HG03521 (cell line): ENCODE data around the gene WNT4.
"Not testable (repeated sequence)": the region's sequence is repeated elsewhere in the genome, so short reads cannot be mapped to it uniquely, and the experiment has no call there.

Experiments used
- ATAC-seq: cut with Tn5 transposase; IDR thresholded peaks from one replicate; pipeline ENCODE4 v1.9.1; 2021; ENCODE audit warnings: mild to moderate bottlenecking, moderate library complexity; ENCODE audit not compliant: unreplicated experiment

WNT4 gene

DNA sequence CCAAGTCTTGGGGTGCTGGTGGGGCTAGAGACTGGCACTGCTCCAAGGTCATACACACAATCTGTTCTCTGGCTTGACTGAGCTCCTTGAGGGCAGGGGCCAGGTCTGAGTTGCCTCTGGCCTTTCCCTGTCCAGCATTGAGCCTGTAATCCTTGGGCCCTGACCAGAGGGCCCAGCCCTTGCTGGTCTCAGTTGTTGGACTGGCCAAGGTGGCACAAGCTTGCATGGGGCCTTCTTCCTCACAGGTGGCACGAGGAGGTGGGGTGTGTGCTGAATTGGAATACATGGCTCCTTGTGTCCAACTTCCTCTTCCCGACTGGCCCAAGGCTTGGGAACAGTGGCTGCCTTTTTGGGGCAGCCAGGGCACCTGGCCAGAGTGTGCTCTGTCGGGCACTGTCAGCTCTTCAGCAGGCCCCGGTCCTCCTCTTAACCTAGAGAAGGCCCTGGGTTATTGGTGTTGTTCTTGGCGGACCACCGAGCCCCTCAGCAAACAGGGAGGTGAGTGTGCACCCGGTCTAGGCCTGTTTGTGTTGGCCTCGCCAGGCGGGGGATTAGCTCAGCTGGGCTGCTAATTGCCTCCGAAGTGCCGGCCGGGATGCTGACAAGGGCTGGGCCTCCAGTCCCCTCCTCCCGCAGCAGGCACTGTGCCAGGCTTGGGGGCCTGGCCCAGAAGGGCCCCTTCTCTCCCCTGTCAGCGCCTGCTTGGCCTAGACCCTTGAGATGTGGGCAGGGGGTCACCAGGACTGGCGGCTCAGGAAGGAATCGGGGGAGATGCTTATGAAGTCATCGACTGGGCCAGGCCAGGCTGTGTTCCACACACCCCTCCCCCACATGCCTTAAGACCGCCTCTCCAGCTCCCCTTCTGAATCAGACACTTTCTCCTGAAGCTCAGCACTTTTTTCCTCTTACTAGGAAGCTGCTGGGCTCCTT, 28.5 kb downstream of the WNT4 start:
- ATAC-seq = no peak

DNA sequence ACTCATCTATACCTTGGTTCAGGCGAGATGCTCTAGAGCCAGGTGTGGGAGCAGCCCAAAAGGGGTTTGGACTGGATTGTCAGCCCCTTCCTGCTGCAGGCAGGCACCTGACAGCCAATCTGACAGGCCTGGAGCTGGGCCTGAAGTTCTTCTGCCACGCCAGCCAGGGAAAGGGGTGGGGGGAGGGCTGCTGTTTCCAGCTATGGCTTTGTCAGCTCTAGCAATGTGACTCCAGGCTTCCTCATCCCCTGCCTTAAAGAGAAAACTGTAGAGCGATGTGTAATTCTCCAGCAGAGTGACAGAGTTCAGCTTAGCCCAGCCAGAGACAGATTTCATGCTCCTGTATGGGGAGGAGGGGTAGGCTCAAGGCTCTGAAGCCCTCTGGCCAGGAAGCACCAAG, 30.3 kb downstream of the WNT4 start:
- ATAC-seq = no peak

DNA sequence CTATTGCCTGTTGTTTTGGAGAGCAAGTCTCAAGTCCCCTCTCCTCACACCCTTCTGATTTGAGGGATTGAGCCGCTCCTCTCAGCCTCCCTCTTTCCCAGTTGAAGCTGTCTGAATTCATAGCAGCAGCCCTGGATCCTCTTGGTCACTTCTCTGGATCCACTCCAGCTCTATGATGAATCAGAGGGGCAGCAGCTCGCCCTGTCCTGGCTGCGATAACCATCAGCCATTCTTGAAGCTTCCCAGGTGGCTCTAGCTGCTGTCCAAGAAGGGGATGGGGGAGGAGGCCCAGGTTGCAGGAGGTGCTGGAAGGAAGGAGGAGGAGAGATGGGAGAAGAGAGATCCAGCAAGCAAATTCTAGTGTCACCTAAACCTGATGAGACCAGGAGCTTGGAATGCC, 31.3 kb downstream of the WNT4 start:
- ATAC-seq = no peak

DNA sequence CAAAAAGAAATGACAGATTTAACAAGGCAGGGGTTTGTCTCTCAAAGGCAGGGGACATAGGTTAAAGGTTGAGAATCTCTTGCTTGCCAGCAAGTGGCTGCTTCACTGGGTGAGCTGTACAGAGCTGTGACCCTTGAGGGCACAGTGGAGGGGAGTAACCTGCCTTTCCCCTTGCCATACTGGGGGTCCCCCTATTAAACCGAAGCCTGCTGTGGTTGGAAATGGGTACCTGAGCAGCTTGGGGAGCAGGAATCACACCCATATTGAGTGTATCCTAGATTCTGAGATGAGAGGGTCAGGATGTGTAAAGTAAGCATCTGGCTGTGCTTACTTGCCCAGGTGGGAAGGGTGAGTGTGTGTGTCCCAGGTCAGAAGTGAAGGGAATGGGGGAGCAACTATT, 31.8 kb downstream of the WNT4 start:
- ATAC-seq = no peak

DNA sequence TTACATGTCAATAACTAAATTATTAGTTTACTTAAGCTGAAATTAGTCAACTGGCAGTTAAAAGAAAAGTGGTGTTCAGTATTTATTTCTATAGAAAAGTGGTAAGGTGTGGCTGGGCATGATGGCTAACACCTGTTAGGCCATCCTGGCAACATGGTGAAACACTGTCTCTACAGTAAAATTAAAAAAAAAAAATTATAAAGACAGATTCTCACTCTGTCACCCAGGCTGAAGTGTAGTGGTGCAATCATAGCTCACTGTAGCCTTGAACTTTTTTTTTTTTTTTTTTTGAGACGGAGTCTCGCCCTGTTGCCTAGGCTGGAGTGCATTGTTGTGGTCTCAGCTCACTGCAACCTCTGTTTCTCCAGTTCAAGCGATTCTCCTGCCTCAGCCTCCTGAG, 32.9 kb downstream of the WNT4 start:
- ATAC-seq = no peak

DNA sequence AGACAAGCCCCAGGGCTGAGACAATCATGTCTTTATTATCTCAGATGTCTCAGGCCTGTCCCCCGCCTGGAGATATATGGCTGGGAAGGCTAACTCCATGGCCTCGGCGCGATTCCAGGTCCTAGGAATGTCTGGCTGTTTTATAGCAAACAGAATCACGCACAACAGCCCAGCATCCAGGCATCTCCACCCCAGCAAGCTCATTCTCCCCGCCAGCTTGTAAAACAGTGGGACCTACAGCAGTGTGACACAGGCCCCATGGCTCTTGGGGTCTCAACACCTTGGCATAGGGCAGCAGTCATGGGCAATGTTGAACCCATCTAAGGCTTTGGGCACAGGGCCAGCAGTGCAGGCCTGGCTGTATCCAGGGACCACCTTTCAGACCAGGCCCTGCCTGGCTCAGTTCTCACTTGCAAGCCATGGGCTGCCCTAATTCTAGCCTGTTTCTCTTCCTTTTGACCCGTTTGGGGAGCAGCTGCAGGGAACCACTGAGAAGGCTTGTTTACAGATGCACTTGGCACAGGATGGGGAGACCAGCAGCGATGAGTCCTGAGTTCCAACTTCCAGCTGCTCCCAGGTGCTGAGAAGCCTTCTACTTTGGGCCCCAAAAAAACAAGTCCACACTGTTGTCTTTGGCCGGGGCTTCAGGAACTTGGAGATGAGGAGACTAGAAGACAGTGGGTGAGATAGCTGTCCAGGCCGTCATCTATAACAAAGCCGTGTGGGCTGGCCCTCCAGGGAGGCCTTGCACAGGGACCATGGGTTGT, 34.4 kb downstream of the WNT4 start:
- no peak for ATAC-seq

DNA sequence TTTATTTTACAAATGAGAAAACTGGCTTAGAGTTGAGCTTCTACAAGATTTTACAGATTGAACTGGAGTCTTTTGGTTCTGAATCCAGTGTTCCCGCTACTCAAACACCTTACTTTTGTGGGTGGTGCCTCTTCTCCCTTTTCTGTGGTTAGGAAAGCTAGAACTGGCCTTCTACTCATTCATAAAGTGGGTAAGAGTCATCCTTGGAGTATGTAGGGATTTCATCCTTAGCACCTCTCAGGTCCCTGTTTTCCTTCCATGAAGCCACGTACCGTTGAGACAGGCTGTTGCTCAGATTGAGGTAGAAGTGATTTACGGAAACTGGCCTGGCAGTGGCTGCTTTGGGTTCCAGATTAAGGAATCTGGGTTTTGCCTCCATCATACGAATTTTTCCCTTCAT, 35.8 kb downstream of the WNT4 start:
- no peak for ATAC-seq

DNA sequence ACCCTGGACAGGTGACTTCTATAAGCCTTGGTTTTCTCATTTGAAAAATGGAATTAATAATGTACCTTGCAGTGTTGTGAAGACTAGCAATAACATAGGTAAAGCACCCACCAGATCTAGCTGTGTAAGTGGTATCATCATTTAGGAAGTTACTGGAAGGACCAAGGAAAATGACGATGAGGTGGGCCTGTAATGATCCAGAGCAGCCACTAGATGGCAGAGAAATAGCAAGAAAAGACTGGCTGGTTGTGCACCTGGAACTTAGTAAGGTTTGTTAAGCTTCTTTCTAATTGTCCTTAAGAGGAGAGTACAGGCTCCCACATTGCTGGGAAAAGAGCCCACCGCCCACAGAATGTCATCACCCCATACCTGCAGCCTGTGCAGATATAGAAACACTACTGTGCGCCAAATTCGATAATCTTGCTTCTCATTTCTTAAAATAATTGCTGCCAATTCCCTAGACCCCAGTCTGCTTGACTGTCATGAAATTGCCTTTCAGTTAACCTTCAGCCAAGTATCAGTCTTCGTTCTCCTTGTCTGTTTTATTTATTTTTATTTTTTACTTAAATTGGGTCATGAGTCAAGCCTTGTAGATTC, 37.2 kb downstream of the WNT4 start:
- no peak for ATAC-seq

DNA sequence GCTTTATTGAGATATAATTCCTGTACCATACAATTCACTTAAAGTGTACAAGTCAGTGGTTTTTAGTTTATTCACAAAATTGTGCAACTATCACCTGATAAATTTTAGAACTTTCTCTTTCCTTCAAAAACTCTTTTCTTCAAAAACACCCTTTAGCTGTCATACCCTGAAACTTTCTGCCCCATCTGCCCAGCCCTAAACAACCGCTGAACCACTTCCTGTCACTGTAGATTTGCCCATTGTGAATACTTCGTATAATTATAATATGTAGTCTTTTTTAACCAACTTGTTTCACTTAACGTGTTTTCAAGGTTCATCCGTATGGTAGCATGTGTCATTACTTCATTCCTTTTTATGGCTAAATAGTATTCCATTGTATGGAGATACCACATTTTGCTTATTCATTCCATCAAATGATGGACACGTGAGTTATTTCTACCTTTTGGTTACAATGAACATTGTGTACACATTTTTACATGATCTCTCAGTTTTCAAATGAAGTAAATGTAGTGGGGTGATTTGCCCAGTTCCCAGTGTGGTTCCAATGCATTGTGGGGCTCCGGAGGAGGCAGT, 37.9 kb downstream of the WNT4 start:
- no peak for ATAC-seq

DNA sequence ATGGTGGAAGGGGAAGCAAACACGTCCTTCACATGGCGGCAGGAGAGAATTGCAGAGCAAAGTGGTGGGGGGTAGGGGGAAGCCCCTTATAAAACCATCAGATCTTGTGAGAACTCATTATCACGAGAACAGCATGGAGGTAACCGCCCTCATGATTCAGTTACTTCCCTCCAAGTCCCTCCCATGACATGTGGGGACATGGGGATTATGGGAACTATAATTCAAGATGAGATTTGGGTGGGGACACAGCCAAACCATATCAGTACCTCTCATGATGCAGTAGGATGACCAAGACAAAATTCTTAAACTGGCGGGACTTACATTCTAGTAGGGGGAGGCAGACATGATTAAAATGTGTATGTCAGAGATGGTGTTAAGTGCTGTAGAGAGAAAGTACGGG, 38.8 kb downstream of the WNT4 start:
- ATAC-seq = no peak

DNA sequence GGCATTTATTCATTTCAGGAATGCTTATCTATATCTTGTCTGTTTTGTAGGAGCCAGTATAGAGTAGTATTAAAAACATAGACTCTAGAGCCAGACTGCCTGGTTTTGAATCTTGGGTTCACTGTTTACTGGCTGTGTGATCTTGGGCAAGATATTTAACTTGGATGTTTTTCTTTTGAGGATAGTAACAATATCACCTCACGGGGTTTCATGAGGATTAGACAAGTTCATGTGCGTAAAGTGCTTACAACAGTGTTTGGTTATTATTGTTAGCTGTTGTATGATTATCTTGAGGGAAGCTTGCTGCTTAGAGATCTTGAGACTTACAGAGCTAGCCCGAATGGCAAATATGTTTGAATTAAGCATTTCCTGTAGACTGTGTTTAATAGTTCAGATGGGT, 40.2 kb downstream of the WNT4 start:
- ATAC-seq = no peak

DNA sequence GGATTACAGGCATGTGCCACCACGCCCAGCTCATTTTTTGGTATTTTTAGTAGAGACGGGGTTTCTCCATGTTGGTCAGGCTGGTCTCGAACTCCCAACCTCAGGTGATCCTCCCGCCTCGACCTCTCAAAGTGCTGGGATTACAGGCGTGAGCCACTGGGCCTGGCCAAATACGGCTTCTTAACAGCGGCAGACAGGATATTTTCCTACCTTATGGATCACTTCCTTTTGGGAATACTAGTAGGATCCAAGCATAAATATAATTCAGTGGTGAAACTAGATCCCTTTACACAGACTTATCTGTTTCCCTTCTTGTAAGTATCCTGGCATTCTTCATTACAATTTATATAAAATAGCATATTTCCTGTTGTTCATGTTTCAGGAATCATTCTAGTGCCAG, 40.9 kb downstream of the WNT4 start:
- no peak for ATAC-seq

DNA sequence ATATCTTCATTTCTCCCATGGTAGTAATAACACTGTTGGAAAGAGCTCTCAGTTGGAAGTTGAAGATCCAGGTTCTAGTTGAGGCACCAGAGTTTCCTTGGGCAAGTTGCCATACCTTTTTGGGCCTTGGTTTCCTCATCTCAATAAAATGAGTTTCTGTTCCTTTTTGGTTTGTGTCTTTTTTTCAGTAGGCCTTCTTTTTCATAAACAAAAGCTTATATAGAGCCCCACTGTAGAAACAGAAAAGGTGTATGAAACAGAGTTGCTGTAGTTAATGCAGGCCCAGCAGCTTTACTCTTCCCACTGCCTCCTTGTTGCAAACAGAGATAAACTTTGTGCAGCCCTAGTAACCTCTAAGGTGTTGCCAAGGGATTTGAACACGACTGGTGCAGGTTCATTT, 41.7 kb downstream of the WNT4 start:
- ATAC-seq = no peak

DNA sequence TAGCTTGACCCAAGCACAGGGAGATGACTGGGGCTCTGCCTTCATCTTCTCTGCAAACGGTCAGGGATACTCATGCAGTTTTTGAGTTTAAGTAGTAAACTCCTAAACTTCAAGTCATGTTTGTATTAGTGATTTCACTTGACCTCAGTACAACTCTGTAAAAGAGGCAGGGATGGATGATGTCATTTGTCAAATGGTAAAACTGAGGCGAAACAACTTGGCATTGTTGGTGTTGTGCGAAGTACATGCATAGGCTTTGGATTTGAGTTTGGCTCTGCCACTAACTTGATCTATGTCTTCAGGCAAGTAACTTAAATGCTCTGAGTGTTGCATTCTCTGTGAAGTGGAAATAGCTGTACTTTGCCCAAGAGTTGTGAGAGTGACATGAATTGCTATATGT, 42.7 kb downstream of the WNT4 start:
- no peak for ATAC-seq

DNA sequence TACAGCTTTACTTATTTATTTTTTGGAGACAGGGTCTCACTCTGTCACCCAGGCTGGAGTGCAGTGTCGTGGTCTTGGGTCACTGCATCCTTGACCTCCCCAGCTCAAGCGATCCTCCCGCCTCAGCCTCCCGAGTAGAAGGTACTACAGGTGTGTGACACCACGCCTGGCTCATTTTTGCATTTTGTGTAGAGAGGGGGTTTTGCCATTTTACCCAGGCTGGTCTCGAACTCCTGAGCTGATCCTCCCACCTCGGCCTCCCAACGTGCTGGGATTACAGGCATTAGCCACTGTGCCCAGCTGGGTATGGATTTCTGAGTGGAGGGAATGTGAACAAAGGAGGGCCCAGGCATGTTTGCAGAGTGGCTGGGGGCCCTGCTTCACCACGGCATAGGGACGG, 44.1 kb downstream of the WNT4 start:
- ATAC-seq = no peak

DNA sequence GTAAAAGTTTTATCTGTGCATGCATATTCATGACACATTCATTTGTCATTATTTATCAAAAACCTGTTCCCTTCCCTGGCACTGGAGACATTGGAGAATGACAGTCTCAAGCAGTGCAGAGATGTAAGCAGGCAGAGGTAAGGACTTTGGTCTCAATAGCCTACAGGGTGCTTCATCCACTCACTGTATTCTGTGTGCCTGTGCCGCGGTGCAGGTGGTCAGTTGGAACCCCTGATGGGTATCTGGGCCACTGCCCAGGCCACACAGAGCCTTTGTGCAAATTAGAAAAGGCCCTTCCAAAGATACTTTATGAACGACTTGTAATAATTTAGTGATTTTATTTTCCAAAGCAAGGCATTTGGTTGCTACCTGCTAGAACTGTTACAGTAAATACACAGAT, 46.4 kb downstream of the WNT4 start:
- no peak for ATAC-seq

DNA sequence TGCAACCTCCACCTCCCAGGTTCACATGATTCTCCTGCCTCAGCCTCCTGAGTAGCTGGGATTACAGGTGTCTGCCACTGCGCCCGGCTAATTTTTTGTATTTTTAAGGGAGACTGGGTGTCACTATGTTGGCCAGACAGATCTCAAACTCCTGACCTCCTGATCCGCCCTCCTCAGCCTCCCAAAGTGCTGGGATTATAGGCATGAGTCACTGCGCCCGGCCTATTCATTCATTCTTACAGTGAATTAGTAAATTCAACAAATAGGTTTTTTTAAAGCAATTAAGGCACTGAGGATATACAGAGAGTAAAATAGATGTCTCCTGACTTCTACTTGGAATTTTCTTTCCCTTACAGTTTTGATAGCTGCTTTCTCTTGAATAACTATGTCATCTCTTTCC, 46.9 kb downstream of the WNT4 start:
- ATAC-seq = no peak

DNA sequence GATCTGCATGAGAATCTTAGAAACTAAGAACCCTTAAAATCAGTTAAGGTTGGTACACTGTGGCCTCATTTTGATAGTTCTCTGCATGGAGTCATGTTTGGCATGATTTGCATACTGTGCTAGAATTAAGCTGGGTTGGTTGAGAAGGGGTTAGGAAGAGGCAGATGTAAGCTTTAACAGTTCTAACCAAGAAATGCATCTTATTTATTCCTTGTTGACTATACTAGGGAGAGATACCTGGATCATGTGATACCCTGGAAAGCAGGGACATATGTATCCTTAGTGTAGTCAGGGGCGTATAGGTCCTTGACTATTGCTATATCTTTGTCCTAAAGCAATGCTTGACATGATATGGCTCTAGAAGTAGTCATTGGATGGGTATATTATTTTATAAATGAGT, 49.4 kb downstream of the WNT4 start:
- no peak for ATAC-seq

DNA sequence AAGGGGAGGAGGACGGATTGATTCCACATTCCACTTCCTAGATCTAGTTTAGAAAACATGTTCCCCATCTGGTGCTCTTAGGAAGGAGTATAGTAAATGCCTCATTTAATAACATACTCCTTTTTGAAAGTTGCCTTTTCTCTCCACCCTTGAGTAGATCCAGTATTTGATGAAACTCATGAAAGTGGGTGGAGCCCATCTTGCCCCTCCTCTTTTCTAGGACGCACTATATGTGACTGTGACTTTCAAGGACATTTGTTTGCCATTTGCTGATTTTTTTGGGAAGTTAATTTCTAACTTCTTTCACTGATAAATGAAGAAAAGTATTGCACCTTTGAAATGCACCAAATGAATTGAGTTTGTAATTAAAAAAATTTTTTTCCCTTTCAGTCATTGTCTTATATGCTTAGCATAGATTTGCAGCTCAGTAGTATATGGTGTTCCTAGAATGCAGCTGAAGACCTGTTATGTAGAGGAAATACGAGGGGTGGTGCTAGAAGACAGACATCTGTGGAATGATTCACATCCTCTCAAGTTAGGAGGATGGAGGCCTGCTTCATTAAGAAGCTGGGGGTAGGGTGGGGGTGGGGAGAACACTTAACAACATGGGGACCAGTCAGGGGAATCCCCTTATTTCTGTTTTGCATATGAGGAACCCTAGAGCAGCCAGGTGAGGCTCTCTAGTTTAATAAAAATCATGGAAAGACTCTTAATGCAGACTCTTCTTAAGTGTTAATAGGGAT, 50.7 kb downstream of the WNT4 start:
- ATAC-seq = not testable (repeated sequence)

DNA sequence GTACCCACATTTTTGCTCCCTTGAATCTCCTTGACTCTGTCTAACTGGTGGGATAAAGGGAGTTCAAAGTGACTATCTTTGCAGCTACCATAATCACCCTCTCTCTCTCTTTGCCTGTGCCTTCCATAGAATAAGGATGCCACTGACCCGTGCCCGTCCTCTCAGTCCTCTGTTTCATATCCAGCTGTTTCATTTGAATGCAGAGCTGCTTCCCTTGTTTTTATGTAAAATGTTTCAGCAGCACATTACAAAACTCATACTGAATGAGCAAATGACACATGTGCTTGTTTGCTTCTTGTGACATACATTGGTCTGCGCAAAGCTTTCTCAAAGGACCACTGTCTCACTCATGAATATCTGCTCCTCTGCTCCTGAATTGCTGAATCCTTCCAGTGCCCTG, 52.0 kb downstream of the WNT4 start:
- ATAC-seq = no peak

DNA sequence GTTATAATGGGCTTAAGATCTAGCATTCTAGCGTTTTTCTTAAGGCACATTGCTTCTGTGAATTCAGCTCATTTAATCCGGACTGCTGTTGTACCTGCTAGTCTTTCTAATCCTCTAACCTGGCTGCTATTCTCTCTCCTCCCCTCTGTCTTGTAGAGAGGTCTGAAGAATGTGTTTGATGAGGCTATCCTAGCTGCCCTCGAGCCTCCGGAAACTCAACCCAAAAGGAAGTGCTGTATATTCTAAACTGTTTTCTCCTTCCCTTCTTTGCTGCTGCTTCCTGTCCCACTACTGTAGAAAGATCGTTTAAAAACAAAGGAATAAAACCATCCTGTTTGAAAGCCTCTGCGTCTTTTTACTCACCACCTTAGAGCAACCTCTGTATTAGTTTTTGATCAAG, 53.1 kb downstream of the WNT4 start:
- no peak for ATAC-seq
